GM06990 (cell line): ENCODE results near the gene KIF12.
"Not testable (repeated sequence)": the region's sequence is repeated elsewhere in the genome, so short reads cannot be mapped to it uniquely, and the experiment has no call there.

Experiments
- DNase-seq: peaks from one replicate; pipeline ENCODE4 v3.0.0-alpha.2; 2011; ENCODE audit not compliant: insufficient read length; ENCODE audit errors: extremely low read depth
- H3K27me3 ChIP-seq: replicated peaks from 2 replicates; pipeline ENCODE4 v1.6.0; 2011; ENCODE audit warnings: low read length; ENCODE audit not compliant: control insufficient read depth, insufficient read depth
- H3K36me3 ChIP-seq: 2 replicates; pipeline ENCODE4 v1.5.1; 2011; ENCODE audit warnings: low read length; ENCODE audit not compliant: control insufficient read depth, insufficient read depth
- H3K4me3 ChIP-seq: replicated peaks from 2 replicates; pipeline ENCODE4 v1.5.1; 2011; ENCODE audit warnings: low read depth, mild to moderate bottlenecking, control low read depth, low read length
- TF ChIP-seq, protein P1 (sequence below): IDR thresholded peaks from 2 replicates; pipeline ENCODE4 v1.5.1; 2011; ENCODE audit warnings: low read length, control low read depth, mild to moderate bottlenecking, inconsistent platforms; ENCODE audit not compliant: insufficient read depth, poor library complexity, severe bottlenecking

The KIF12 gene

DNA sequence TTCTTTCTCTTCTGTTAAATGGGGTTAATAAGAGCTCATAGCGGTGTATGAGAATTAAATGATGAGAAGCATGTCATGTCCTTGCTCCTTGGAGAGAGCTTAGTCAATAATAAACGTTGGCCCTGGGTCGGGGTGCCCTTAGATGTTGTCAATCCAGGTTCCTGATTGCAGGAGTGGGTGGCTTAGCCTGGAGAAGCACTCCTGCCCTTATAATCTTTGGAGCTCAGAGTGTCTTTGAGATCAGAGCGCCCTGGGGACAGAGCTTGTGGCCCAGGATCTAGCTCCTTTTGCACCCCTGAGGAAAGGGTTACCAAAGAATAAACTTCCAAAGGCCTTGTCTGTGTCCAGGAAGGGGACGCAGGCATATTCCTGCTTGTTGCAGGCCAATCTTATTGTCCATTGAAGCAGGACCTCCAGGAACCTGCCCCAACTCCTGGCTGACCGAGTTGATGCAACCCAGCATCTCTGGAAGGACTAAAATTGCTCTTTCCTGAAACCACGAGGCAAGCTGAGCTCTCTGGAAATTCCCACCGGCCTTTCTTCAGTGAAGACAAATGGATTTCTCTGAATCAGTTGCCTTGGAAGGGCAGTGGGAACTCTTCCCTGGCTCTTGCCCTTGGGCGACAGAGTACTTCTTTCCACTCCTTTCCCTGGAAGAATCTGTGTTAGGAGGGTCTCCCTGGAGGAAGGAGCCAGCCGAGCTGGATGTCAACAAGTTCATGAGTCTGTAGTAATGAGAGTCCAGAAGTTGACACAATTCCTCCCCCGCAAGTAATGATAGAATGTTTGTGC, 14.6 kb downstream of the KIF12 start:
- peaks cover 1% of the 10 kb centered on the region; the same call in 1 of the 2 replicates for H3K27me3 ChIP-seq
- TF ChIP-seq, protein P1, sequence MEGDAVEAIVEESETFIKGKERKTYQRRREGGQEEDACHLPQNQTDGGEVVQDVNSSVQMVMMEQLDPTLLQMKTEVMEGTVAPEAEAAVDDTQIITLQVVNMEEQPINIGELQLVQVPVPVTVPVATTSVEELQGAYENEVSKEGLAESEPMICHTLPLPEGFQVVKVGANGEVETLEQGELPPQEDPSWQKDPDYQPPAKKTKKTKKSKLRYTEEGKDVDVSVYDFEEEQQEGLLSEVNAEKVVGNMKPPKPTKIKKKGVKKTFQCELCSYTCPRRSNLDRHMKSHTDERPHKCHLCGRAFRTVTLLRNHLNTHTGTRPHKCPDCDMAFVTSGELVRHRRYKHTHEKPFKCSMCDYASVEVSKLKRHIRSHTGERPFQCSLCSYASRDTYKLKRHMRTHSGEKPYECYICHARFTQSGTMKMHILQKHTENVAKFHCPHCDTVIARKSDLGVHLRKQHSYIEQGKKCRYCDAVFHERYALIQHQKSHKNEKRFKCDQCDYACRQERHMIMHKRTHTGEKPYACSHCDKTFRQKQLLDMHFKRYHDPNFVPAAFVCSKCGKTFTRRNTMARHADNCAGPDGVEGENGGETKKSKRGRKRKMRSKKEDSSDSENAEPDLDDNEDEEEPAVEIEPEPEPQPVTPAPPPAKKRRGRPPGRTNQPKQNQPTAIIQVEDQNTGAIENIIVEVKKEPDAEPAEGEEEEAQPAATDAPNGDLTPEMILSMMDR: no peak
- no peak overlapping the region for H3K4me3 ChIP-seq
- DNase-seq: no peak
- no peaks in the 10 kb centered on the region for H3K36me3 ChIP-seq

DNA sequence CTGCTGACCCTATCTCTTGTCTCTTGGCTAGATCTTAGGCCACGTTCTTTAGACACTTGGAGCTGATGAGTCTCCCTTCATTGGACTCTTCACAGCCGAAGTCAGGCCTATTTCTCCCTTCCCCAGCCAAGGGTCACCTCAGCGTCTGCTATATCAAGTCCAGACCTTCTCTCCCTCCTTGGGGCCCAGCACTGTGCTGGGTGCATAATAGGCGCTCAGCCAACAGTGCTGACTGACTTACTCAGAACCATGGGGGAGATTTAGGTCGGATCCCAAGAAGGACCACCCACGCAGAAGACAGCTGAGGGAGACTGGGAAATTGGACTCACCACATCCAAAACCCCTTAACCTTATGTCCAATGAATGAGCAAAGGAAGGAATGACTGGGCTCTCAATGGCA, 15.4 kb downstream of the KIF12 start:
- no peak for DNase-seq
- no peak overlapping the region for H3K4me3 ChIP-seq
- TF ChIP-seq, protein P1: no peak
- H3K27me3 ChIP-seq: peaks cover 1% of the 10 kb centered on the region; the same call in 1 of the 2 replicates
- no peaks in the 10 kb centered on the region for H3K36me3 ChIP-seq

DNA sequence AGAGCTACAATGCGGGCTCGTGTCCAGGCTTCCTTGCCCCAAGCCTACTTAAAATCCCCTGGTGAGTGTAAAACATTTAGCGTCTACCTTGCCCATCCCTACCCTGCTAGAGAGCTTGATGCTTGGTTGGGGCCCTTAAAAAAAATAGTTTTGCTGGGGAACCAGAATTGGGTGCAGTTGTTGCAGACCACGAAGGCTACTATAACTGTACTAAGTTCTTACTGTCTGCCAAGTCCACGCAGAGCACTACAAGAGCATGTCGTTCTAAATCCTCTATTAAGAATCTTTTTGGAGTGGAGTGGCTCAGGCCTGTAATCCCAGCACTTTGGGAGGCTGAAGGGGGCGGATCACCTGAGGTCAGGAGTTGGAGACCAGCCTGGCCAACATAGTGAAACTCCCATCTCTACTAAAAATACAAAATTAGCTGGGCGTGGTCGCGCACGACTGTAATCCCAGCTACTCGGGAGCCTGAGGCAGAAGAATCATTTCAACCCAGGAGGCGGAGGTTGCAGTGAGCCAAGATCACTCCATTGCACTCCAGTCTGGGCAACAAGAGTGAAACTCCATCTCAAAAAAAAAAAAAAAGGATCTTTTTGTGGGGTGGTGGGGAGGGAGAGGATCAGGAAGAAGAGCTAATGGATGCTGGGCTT, 16.2 kb downstream of the KIF12 start:
- not testable (repeated sequence) for H3K36me3 ChIP-seq, H3K27me3 ChIP-seq, H3K4me3 ChIP-seq, DNase-seq

DNA sequence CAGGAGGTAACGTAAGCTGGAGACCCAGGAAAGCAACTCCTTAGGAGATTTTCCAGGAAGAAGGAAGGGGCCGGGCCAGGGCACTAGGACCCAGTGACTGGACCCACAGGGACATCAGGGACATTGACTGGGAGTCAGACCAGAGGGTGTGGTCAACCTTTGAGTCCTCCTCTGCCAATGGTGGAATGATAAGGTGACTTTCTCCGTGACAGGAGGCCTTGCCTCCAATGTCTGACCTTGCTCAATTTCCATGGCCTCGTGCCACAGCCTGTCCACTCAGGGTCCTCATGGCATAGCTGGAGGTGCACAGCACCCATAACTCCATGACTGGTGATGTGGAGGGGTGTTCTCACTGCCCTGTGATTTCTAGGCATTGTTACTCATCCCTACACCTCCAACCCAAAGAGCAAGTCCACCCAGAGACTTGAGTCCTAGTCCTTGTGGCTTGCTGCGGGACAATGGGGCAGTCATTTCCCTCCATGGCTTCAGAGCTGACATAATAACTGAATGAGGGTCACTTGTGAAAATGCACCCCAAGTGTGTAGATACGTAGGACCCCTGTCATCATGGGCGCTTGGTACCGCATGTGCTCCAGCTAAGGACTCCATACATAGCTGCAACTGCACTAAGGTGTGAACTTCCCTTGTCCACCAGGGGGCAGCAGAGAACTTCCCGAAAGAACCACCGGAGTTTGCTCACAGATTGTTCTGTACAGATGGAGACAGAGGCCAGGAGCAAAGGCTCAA, 16.9 kb downstream of the KIF12 start:
- no peak for DNase-seq
- peaks cover 1% of the 10 kb centered on the region; the same call in 1 of the 2 replicates for H3K27me3 ChIP-seq
- TF ChIP-seq, protein P1: peak; percentile 88
- H3K36me3 ChIP-seq: no peaks in the 10 kb centered on the region
- H3K4me3 ChIP-seq: no peak overlapping the region

DNA sequence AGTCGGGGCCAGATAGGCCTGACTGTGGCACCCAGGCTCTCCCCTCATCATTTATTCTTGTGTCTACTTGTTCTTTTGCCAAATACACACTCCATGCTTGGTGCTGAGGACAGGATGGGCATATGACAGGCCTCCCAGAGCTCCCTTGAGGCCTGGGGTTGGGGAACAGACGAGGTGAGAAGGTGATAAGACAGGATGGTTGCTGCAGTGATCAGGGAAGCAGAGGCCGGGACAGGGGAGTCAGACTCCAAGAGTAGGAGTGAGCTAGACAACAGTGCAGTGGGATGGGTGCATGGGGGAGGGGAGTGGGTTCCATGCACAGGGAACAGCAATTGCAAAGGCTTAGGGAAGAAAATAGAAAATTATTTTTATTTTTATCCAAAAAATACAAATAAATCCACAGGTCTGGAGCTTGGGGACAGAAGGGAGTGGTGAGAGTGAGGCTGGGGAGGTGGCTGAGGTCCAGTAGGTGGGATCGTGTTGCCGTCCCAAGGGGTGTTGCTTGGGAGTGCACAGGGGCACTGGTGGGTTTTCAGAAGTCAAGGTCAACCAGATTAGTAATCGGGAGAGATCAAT, 17.6 kb downstream of the KIF12 start:
- TF ChIP-seq, protein P1: no peak
- Histone ChIP-seq H3K27me3 (peaks cover 1% of the 10 kb centered on the region; the same call in 1 of the 2 replicates), H3K36me3 (no peaks in the 10 kb centered on the region), H3K4me3 (no peak overlapping the region)
- no peak for DNase-seq
